ENCODE results near the gene ZNF736.
"Not testable (repeated sequence)": the region's sequence is repeated elsewhere in the genome, so short reads cannot be mapped to it uniquely, and the experiment has no call there.

Gene ZNF736

GRCh38 chr7:64313740-64314491 lies at the start of gene ZNF736:
Gene ZNF736 (plus strand): TSS chr7:64313961. CDS start chr7:64314151, 190 bp downstream.
- peak; percentile 71 to 73 for DNase-seq (ENCODE audit: low read depth in 2 of 2, low spot score in 1 of 2)

GRCh38 chr7:64266341-64266919 lies 47.3 kb upstream of the ZNF736 start:
- DNase-seq (ENCODE audit: low read depth in 2 of 2, low spot score in 1 of 2), result no peak

- no peak for DNase-seq (ENCODE audit: low read depth in 2 of 2, low spot score in 1 of 2)
Measured at GRCh38 chr7:64277630-64278029, 36.1 kb upstream of the ZNF736 start.

GRCh38 chr7:64294701-64295420 lies 18.9 kb upstream of the ZNF736 start:
- no peak for DNase-seq (ENCODE audit: low read depth in 2 of 2, low spot score in 1 of 2)

GRCh38 chr7:64297418-64297817 lies 16.3 kb upstream of the ZNF736 start:
- DNase-seq (ENCODE audit: low read depth in 2 of 2, low spot score in 1 of 2), result not testable (repeated sequence)

GRCh38 chr7:64300641-64301405 lies 12.9 kb upstream of the ZNF736 start:
- no peak for DNase-seq (ENCODE audit: low read depth in 2 of 2, low spot score in 1 of 2)

GRCh38 chr7:64307254-64308015 lies 6.3 kb upstream of the ZNF736 start:
- peak; percentile 79 to 88 for DNase-seq (ENCODE audit: low read depth in 2 of 2, low spot score in 1 of 2)

GRCh38 chr7:64308016-64308270 lies 5.8 kb upstream of the ZNF736 start:
- no peak for DNase-seq (ENCODE audit: low read depth in 2 of 2, low spot score in 1 of 2)

- no peak for DNase-seq (ENCODE audit: low read depth in 2 of 2, low spot score in 1 of 2)
Measured at GRCh38 chr7:64310426-64310825, 3.3 kb upstream of the ZNF736 start.

GRCh38 chr7:64312826-64313225 lies 935 bp upstream of the ZNF736 start:
- no peak for DNase-seq (ENCODE audit: low read depth in 2 of 2, low spot score in 1 of 2)

GRCh38 chr7:64314566-64314965 lies 805 bp downstream of the ZNF736 start:
- DNase-seq (ENCODE audit: low read depth in 2 of 2, low spot score in 1 of 2), result no peak

- not testable (repeated sequence) for DNase-seq (ENCODE audit: low read depth in 2 of 2, low spot score in 1 of 2)
Measured at GRCh38 chr7:64316031-64316742, 2.4 kb downstream of the ZNF736 start.

- no peak for DNase-seq (ENCODE audit: low read depth in 2 of 2, low spot score in 1 of 2)
Measured at GRCh38 chr7:64320547-64321513, 7.1 kb downstream of the ZNF736 start.

GRCh38 chr7:64324166-64324565 lies 10.4 kb downstream of the ZNF736 start:
- DNase-seq (ENCODE audit: low read depth in 2 of 2, low spot score in 1 of 2), result not testable (repeated sequence)

- not testable (repeated sequence) for DNase-seq (ENCODE audit: low read depth in 2 of 2, low spot score in 1 of 2)
Measured at GRCh38 chr7:64348713-64349210, 35.0 kb downstream of the ZNF736 start.

GRCh38 chr7:64359543-64359942 lies 45.8 kb downstream of the ZNF736 start:
- no peak for DNase-seq (ENCODE audit: low read depth in 2 of 2, low spot score in 1 of 2)

- DNase-seq (ENCODE audit: low read depth in 2 of 2, low spot score in 1 of 2), result no peak
Measured at GRCh38 chr7:64371116-64371515, 57.4 kb downstream of the ZNF736 start.

- no peak for DNase-seq (ENCODE audit: low read depth in 2 of 2, low spot score in 1 of 2)
Measured at GRCh38 chr7:64373017-64373416, 59.3 kb downstream of the ZNF736 start.

- no peak for DNase-seq (ENCODE audit: low read depth in 2 of 2, low spot score in 1 of 2)
Measured at GRCh38 chr7:64400401-64400800, 86.6 kb downstream of the ZNF736 start.

Measured in stimulated activated CD8-positive, alpha-beta memory T cell treated with anti-CD3 and anti-CD28 coated beads, Interleukin-4, amount 100 ng/mL, for 4 hours (primary cell).